Upper lobe of left lung (tissue), 6 donors: ENCODE data around the gene LUZP1. TPM values are rescaled to one million over a fixed set of nuclear protein-coding genes. Genes with fewer than 3 reads are reported as not detected.

Experiments
- ATAC-seq, 2 donors: fragments of 200-7000 bp; cut with Tn5 transposase; one replicate each; pipeline ENCODE4 v1.9.1; 2022; ENCODE audit warnings: mild to moderate bottlenecking in 2 of 2, moderate library complexity in 2 of 2; ENCODE audit not compliant: low FRiP score in 2 of 2
- DNase-seq, 2 donors: peaks; one replicate each; pipeline ENCODE4 v3.0.0-alpha.2; 2019 to 2020
- H3K27ac ChIP-seq, 4 donors: fragments of 200-600 bp; sonication (generic); one replicate each; pipeline ENCODE4 v1.5.1; 2016 to 2019
- H3K27me3 ChIP-seq, 4 donors: fragments of 200-600 bp; sonication (generic); one replicate each; pipeline ENCODE4 v1.5.1; 2017 to 2019
- H3K36me3 ChIP-seq, 4 donors: fragments of 200-600 bp; sonication (generic); one replicate each; pipeline ENCODE4 v1.5.1; 2016 to 2019
- H3K4me1 ChIP-seq, 4 donors: fragments of 200-600 bp; sonication (generic); one replicate each; pipeline ENCODE4 v1.5.1; 2018 to 2019
- H3K4me3 ChIP-seq, 4 donors: fragments of 200-600 bp; sonication (generic); one replicate each; pipeline ENCODE4 v1.5.1; 2017 to 2019; ENCODE audit warnings: mild to moderate bottlenecking in 2 of 4, moderate library complexity in 1 of 4
- H3K9me3 ChIP-seq, 4 donors: fragments of 200-600 bp; sonication (generic); one replicate each; pipeline ENCODE4 v1.5.1; 2018 to 2019
- CTCF ChIP-seq, 6 experiments: fragments of 450-650 bp in 4 of 6; fragments of 200-600 bp in 2 of 6; sonication (generic) in 2 of 6; IDR thresholded peaks; one replicate each; pipeline ENCODE4 v1.5.1; 2016 to 2019; ENCODE audit warnings: antibody characterized with exemption in 6 of 6
- EP300 ChIP-seq, 4 donors: sonication (generic); formaldehyde crosslinking; IDR thresholded peaks; one replicate each; pipeline ENCODE4 v1.5.1; 2017; ENCODE audit warnings: antibody characterized with exemption in 4 of 4, control low read depth in 2 of 4
- POLR2A ChIP-seq, 4 donors: fragments of 450-650 bp; IDR thresholded peaks; one replicate each; pipeline ENCODE4 v1.5.1; 2016 to 2017; ENCODE audit warnings: antibody characterized with exemption in 4 of 4, mild to moderate bottlenecking in 2 of 4
- POLR2AphosphoS5 ChIP-seq, 2 donors: sonication (generic); formaldehyde crosslinking; IDR thresholded peaks; one replicate each; pipeline ENCODE4 v1.5.1; 2017; ENCODE audit warnings: antibody characterized with exemption in 2 of 2
- WGBS, 2 donors: methylation state at CpG; one replicate each; pipeline ENCODE4 v1.1.5; 2017 to 2018; 5-methylcytosine and 5-hydroxymethylcytosine counted together
- total RNA-seq, 6 donors: library from RNA; depleted of rRNA in 4 of 6; stranded (reverse); fragments of >200 nt in 4 of 6; gene quantifications; one replicate each; pipeline versions ENCODE4 v1.1.0 to v1.2.1, GENCODE V29; 2016 to 2021
- donor health status: DM: no; HTN: no; CAD: no; lungs with moderate emphysema.
- donor health status: DM: no; HTN: yes; CAD: no; lungs with severe emphysema.

The LUZP1 gene
- total RNA-seq, 6 donors from 2014 or later, result 12.6 to 33.0 (median 21.2) TPM

- WGBS, 2 donors, result 45 to 57% methylated on average over 14 of the region's 14 CpGs
- Histone ChIP-seq H3K4me1 (peaks cover 12 to 32% (median 27%) of the 10 kb centered on the region in 4 donors), H3K27ac (peak overlapping the region; percentile 90 to 96 (median 94)), H3K9me3 (no peaks in the 10 kb centered on the region), H3K4me3 (peak overlapping the region in 3 of 4 donors; percentile 91 to 92 (median 92)), H3K36me3 (no peaks in the 10 kb centered on the region), H3K27me3 (no peaks in the 10 kb centered on the region)
- ATAC-seq (no peak), DNase-seq (peak in 1 of 2 donors; percentile 48)
- TF ChIP-seq POLR2A (IDR thresholded peaks at IDR 0.05), result no peak
- no peak for TF ChIP-seq POLR2AphosphoS5 (IDR thresholded peaks at IDR 0.05)
- TF ChIP-seq CTCF (IDR thresholded peaks at IDR 0.05), result no peak
- TF ChIP-seq EP300 (IDR thresholded peaks at IDR 0.05), result no peak
Measured at GRCh38 chr1:23169195-23169575, 529 bp upstream of the LUZP1 start.

GRCh38 chr1:23168079-23168444 lies 594 bp downstream of the LUZP1 start:
- H3K9me3 ChIP-seq, result no peaks in the 10 kb centered on the region
- DNase-seq, result peak; percentile 49 to 88
- 0 to 2% methylated on average over 6 to 11 of the region's 49 CpGs for WGBS, 2 donors
- no peak for TF ChIP-seq CTCF (IDR thresholded peaks at IDR 0.05)
- no peak for TF ChIP-seq POLR2AphosphoS5 (IDR thresholded peaks at IDR 0.05)
- TF ChIP-seq EP300 (IDR thresholded peaks at IDR 0.05), result no peak
- TF ChIP-seq POLR2A (IDR thresholded peaks at IDR 0.05), result no peak
- peak overlapping the region; percentile 91 to 99 (median 92) for H3K4me3 ChIP-seq
- H3K27ac ChIP-seq, result peak overlapping the region; percentile 90 to 96 (median 94)
- peak in 1 of 2 donors; percentile 52 for ATAC-seq
- H3K36me3 ChIP-seq, result no peaks in the 10 kb centered on the region
- H3K4me1 ChIP-seq, result peaks cover 12 to 42% (median 36%) of the 10 kb centered on the region in 4 donors
- no peaks in the 10 kb centered on the region for H3K27me3 ChIP-seq

GRCh38 chr1:23167353-23168078 lies 1.1 kb downstream of the LUZP1 start:
- H3K4me1 ChIP-seq, result peaks cover 12 to 48% (median 38%) of the 10 kb centered on the region in 4 donors
- ATAC-seq (peak in 1 of 2 donors; percentile 61), DNase-seq (peak; percentile 42 to 90)
- TF ChIP-seq POLR2A (IDR thresholded peaks at IDR 0.05) (no peak), CTCF (IDR thresholded peaks at IDR 0.05) (no peak), POLR2AphosphoS5 (IDR thresholded peaks at IDR 0.05) (no peak), EP300 (IDR thresholded peaks at IDR 0.05) (no peak)
- no peaks in the 10 kb centered on the region for H3K27me3 ChIP-seq
- H3K9me3 ChIP-seq, result no peaks in the 10 kb centered on the region
- peak overlapping the region; percentile 90 to 96 (median 94) for H3K27ac ChIP-seq
- peak overlapping the region; percentile 91 to 99 (median 92) for H3K4me3 ChIP-seq
- no peaks in the 10 kb centered on the region for H3K36me3 ChIP-seq
- WGBS, 2 donors, result 0 to 8% methylated on average over 7 to 10 of the region's 45 CpGs

- no peak for TF ChIP-seq CTCF (IDR thresholded peaks at IDR 0.05)
- peaks cover 12 to 51% (median 38%) of the 10 kb centered on the region in 4 donors for H3K4me1 ChIP-seq
- ATAC-seq (no peak), DNase-seq (no peak)
- no peaks in the 10 kb centered on the region for H3K27me3 ChIP-seq
- no peaks in the 10 kb centered on the region for H3K36me3 ChIP-seq
- peak overlapping the region; percentile 91 to 99 (median 92) for H3K4me3 ChIP-seq
- H3K27ac ChIP-seq, result peak overlapping the region in 3 of 4 donors; percentile 90 to 96 (median 94)
- H3K9me3 ChIP-seq, result no peaks in the 10 kb centered on the region
Measured at GRCh38 chr1:23166854-23167253, 1.8 kb downstream of the LUZP1 start.

- H3K4me1 ChIP-seq, result peaks cover 10 to 36% (median 24%) of the 10 kb centered on the region in 4 donors
- 44 to 49% methylated on average over 3 of the region's 3 CpGs for WGBS, 2 donors
- H3K36me3 ChIP-seq, result no peaks in the 10 kb centered on the region
- no peaks in the 10 kb centered on the region for H3K27me3 ChIP-seq
- ATAC-seq, result no peak
- no peaks in the 10 kb centered on the region for H3K9me3 ChIP-seq
- no peak for TF ChIP-seq POLR2A (IDR thresholded peaks at IDR 0.05)
- no peak for TF ChIP-seq EP300 (IDR thresholded peaks at IDR 0.05)
- no peak for TF ChIP-seq POLR2AphosphoS5 (IDR thresholded peaks at IDR 0.05)
- no peak for TF ChIP-seq CTCF (IDR thresholded peaks at IDR 0.05)
- DNase-seq, result no peak
- no peak overlapping the region for H3K27ac ChIP-seq
- H3K4me3 ChIP-seq, result no peak overlapping the region
Measured at GRCh38 chr1:23163395-23163794, 5.3 kb downstream of the LUZP1 start.
